Hematopoietic multipotent progenitor cell treated with erythropoietin and hydrocortisone succinate and interleukin-3 and kit ligand, for 4 days (in vitro differentiated cells): Measurements from ENCODE around the gene SLC1A7.
"Not testable (repeated sequence)": the region's sequence is repeated elsewhere in the genome, so short reads cannot be mapped to it uniquely, and the experiment has no call there.

Source experiments
- DNase-seq: peaks from one replicate; pipeline ENCODE4 v3.0.0-alpha.2; 2015

The SLC1A7 gene

DNA sequence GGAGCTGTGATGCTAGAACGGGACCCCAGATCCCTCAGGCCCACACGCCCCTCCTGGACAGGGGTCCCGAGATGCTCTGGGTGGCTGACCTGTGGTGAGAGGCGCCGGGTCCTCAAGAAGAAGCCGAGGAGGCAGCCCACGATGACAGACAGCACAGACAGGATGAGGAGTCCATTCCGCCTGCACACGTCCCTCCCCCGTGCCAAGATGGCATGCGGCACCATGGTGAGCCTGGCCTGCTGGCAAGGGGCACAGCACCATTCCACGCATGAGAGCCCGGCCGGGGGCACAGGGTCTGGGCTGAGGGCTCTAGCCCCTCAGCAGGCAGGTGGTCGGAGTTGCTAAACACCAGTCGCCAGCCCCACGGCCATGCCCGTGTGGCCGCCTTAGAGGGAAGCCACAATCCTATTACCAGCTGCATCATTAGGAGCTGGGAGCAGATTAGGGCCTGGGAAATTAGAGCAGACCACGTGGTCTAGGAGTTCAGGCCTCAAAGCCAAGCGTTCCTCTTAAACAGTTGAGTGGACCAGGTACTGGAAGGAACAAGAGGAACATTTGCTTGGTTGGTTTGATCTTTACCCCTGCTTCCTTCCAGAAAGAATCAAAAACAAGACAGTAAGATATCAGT lies at the start of gene SLC1A7:
TSS of gene SLC1A7 (minus strand) at position 413 of the 628 bp plus-strand sequence. CDS start at position 224, 189 bp downstream.
- DNase-seq: no peak

DNA sequence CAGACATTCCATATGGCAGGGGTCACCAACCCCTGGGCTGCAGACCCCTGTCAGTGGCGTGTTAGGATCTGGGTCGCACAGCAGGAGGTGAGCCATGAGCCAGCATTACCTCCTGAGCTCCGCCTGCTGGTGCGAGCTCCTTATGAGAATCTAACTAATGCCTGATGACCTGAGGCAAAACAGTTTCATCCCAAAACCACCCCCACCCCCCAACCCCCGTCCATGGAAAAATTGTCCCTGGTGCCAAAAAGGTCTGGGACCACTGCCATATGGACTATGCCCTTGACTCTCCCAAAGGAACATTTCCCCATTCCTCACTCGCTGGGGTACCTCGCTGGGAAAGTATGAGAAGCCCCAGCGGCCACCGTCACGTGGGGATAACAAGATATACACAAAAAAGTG lies 47.8 kb upstream of the SLC1A7 start:
- no peak for DNase-seq

GRCh38 chr1:53189061-53189460 lies 46.6 kb upstream of the SLC1A7 start:
- peak; percentile 17 for DNase-seq

GRCh38 chr1:53188099-53188498 lies 45.7 kb upstream of the SLC1A7 start:
- DNase-seq: no peak

DNA sequence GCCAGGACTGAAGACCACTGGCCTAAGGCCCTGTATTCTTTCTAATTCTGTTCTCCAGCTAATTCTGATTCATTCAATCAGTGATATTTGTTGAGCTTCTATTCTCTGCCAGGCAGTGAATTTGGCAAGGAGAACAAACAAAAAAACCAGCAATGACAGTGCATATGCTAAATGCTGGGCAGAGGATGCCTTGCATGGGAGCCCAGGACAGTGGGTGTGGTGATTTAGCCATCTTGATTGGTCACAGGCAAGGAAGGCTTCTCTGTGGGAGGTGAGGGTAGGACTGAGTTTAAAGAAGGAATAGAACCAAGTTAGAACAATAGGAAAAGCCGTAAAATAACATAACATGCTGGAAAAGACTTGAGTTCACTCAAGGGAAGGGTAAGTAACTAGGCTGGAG lies 45.0 kb upstream of the SLC1A7 start:
- no peak for DNase-seq

GRCh38 chr1:53186533-53186932 lies 44.1 kb upstream of the SLC1A7 start:
- no peak for DNase-seq

GRCh38 chr1:53185955-53186297 lies 43.5 kb upstream of the SLC1A7 start:
- DNase-seq: not testable (repeated sequence)

- DNase-seq: peak; percentile 72
Measured at GRCh38 chr1:53183095-53183990, 40.9 kb upstream of the SLC1A7 start.

- DNase-seq: peak; percentile 21
Measured at GRCh38 chr1:53182716-53183094, 40.3 kb upstream of the SLC1A7 start.

DNA sequence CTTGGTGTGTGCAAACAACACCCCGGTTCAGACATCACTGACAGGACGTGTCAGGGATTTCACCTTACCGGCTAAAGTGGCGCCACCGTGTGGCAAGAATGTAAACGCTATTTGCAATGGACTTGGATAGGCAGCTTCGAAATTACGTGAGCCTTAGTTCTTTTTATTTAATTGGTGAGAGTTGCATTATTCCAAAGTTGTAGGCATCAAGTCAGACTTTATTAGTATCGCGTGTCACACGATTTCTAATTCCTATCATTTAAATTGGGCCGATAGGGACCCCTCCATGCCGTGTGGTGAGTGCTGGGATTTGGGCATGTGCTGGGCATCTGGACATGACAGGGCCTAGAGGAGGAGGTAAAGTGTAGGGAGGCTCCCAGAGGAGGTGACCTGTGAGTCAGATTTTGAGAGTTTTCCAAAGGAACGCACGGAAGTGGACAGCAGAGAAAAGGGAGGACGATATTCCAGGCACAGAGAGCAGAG lies 39.7 kb upstream of the SLC1A7 start:
- DNase-seq: peak; percentile 90

DNA sequence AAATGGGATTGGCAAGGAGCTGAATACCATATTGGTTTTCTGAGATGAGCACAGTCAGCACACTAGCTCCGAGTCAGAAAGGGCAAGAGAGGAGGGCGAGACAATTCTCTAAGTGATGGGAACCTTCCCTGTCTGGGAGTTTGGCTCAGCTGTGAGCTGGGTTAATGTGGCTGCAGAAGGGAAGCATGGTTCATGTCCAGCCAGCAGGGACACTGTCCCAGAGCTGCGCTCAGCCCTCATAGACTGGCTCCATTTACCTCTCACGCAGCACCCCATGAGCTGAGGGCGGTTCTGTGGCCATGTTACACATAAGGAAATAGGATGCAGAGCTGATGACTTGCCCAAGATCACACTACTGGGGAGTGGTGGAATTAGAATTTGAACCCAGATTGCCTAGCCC lies 38.5 kb upstream of the SLC1A7 start:
- DNase-seq: no peak

GRCh38 chr1:53180226-53180625 lies 37.8 kb upstream of the SLC1A7 start:
- DNase-seq: no peak

- no peak for DNase-seq
Measured at GRCh38 chr1:53176452-53177208, 34.2 kb upstream of the SLC1A7 start.

- DNase-seq: no peak
Measured at GRCh38 chr1:53174971-53175913, 32.8 kb upstream of the SLC1A7 start.

GRCh38 chr1:53172426-53173128 lies 30.1 kb upstream of the SLC1A7 start:
- peak; percentile 20 for DNase-seq

DNA sequence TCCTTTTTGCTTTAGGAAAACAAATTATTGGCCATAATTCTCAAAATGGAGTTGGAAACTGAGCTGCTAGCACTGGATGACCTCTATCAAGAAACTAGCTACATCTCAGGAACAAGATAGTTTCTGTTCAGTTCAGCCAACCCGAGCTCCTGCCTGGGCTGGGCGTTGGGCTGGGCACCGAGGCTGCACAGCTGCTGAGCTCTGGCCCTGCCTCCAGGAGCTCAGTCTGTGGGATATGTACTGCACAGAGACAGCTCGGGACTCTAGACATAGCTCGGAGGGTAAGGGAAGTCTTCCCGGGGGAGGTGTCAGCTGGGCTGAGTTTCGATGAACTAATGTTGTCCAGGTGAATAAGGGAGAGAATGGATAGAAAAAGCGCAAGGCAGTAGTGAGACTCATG lies 24.5 kb upstream of the SLC1A7 start:
- no peak for DNase-seq

- no peak for DNase-seq
Measured at GRCh38 chr1:53166366-53166765, 23.9 kb upstream of the SLC1A7 start.

- DNase-seq: no peak
Measured at GRCh38 chr1:53165408-53165961, 23.0 kb upstream of the SLC1A7 start.

DNA sequence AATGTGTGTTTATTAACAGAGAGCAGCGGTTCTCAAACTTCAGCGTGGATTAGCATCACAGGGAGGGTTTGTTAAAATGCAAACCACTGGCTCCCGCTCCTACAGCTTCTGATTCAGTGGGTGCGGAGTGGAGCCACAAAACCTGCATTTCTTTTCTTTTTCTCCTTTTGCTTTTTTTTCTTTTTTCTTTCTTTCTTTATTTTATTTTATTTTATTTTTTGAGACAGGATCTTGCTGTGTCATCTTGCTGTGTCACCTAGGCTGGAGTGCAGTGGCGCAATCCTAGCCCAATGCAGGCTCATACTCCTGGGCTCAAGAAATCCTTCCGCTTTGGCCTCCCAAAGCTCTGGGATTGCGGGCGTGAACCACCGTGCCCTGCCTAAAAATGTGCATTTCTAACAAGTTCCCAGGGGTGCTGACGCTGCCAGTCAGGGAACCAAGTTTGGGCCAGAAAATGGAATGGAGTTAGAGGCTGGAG lies 20.9 kb upstream of the SLC1A7 start:
- no peak for DNase-seq

- no peak for DNase-seq
Measured at GRCh38 chr1:53162621-53163020, 20.2 kb upstream of the SLC1A7 start.

GRCh38 chr1:53160924-53161378 lies 18.5 kb upstream of the SLC1A7 start:
- no peak for DNase-seq
